Stimulated activated CD8-positive, alpha-beta memory T cell treated with anti-CD3 and anti-CD28 coated beads, Interleukin-12 subunit alpha, Interleukin-12 subunit beta, amount 100 ng/mL, for 24 hours (primary cell): ENCODE results near the gene LARP4B.

Source experiments
- DNase-seq: peaks from one replicate; pipeline ENCODE4 v3.0.0-alpha.2; 2020; ENCODE audit errors: extremely low read depth

The LARP4B gene

GRCh38 chr10:807163-807957 is 124.1 kb downstream of the LARP4B start:
- DNase-seq, result no peak

DNA sequence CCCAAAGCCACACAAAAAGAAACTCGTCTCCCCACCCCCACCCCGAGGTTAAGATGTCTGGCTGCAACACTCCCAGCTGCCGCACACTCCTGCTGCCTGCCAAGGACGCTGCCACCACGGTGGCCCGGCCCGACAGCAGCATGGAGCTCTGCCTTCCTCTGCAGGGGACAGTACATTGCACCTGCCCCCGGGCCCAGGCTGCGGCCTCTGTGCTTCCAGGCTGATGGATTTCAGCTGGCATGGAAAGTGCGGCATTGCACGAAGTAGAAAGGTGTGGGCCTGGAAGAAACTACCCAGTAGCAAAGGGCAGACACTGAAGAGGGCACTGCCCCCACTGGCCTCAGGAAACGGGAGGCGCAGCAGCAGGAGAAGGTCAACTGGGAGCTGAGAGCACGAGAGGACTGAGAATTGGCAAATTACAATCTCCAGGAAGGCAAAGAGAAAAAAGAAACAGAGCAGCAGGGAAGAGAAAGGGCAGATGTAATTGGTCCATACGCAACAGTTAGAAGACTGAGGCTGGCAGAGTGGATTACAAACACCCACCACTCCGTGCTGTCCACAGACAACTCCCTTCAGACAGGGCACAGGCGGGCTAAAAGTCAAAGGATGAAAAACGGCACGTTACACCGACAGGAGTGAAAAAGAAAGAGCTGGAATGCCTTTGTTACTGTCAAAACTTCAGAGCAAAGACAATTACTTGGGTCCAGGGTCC is 124.9 kb downstream of the LARP4B start:
- DNase-seq, result no peak

- no peak for DNase-seq
These were observed 125.7 kb downstream of the LARP4B start for GRCh38 chr10:805620-806305.

DNA sequence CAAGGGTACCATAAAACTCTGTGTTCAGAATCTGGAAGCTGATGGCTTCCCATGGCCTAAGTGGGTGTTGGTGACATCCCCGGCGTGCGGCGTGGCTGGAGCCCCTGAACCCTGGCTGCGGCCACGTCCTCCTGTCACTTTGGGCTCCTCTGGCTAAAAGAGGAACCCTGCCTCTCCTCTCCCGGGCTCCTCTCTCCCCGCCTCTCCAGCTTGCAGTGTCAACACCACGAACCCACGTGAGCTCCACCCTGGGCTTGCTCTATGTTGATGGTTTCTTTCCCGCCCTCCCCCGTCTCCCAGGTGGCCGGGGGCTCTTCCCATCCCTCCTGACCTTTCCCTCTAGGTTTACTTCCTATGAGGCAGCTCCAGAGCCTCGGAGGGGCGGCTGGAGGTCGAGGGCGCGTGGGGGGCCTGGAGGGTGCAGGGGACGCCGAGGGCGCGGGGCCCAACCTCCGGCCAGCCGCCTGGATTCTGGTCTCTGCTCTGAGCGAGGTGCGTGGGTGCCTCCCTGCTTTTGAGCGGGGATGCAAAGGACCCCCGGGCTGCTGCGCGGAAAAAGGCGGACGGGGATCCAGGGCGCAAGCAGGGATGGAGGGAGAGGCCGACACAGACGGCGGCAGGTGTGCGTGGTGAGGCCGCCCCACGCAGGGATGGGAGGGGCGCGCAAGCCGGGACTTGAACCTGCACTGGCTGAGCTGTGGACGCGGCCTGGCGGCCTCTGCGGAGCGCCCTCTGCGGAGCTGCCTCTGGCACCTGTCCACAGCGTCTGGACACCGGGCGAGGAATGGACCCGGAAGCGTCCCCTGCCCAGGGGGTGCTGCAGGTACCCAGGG is 126.5 kb downstream of the LARP4B start:
- no peak for DNase-seq

DNA sequence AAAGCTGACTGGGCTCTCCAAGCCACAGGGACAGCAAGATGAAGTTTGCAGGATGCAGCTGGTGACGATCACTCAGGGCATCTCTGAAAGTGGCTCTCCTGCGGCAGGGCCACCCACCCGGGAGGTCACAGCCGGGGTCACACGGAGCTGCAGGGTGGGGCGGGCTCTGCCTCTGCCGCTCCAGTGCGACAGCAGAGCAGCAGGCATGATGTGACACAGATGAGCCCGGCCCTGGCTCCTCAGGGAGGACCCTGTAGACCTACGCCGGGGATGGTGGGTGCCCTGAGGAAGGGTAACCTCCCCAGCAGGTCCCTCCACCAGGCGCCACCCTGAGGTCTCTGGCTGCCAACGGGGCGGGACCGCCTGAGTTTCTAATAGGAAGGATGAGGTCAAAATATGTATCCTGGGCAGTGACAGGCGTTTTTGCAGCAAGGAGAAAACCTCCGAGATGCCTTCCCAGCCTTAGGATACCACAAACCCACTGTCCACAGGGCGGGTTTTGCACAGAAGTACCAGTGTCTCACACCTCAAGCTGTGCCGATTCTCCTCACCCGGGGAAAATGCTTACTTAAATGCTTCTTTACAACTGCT is 127.2 kb downstream of the LARP4B start:
- no peak for DNase-seq

- no peak for DNase-seq
These were observed 128.3 kb downstream of the LARP4B start for GRCh38 chr10:803041-803741.

DNA sequence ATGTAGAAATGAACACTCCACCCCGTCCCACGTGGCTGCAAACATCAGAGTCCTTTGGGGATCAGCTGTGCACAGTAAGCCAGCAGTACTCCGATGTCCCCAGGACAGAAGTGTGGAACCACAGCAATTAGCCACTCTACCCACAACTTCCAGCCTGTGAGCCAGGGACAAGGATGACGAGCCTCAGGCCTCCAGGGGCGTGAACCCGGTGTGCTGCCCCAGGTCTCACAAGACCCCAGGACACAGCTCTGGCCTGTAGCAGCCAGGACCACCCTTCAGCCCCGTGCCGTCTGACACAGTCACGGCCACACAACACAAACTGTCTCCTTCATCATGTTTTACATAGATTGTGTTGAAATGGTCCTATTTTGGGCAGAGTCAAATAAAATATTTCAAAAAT is 129.0 kb downstream of the LARP4B start:
- DNase-seq, result no peak

GRCh38 chr10:797179-797578 is 134.3 kb downstream of the LARP4B start:
- DNase-seq, result no peak

- DNase-seq, result no peak
These were observed 135.3 kb downstream of the LARP4B start for GRCh38 chr10:796233-796632.

- no peak for DNase-seq
These were observed 137.0 kb downstream of the LARP4B start for GRCh38 chr10:794382-794956.

- DNase-seq, result no peak
These were observed 138.8 kb downstream of the LARP4B start for GRCh38 chr10:792792-793100.

DNA sequence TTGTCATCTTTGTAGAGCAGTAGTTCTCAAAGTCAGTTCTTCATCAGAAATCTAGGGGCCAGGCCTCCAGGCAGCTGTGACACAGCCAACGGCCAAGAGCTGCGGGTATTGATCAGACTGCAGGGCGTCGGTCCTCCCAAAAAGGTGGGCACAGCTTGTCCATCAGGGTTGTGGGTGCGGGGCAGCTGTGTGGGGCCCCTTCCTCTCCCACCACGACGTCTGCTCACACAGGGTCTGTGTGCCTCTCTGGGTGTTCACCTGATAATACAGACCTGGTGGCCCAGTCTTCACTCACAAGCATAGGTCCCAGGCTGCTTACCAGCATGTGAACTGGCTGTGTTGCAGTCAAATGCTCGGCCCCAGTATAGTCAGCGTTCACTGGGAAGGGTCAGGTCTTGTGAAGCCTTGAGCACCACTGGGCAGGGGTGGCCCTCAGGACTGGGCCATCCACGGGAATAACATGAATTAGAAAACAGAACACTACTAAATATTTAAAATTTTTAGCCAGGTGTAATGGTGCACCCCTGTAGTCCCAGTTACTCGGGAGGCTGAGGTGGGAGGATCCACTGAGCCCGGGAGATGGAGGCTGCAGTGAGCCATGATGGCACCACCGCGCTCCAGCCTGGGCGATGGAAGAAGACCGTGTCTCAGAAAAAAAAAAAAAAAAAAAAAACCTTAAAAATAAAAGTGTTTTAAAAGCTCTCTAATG is 139.3 kb downstream of the LARP4B start:
- DNase-seq, result no peak

- no peak for DNase-seq
These were observed 139.9 kb downstream of the LARP4B start for GRCh38 chr10:791639-792038.

GRCh38 chr10:790821-791551 is 140.5 kb downstream of the LARP4B start:
- no peak for DNase-seq

DNA sequence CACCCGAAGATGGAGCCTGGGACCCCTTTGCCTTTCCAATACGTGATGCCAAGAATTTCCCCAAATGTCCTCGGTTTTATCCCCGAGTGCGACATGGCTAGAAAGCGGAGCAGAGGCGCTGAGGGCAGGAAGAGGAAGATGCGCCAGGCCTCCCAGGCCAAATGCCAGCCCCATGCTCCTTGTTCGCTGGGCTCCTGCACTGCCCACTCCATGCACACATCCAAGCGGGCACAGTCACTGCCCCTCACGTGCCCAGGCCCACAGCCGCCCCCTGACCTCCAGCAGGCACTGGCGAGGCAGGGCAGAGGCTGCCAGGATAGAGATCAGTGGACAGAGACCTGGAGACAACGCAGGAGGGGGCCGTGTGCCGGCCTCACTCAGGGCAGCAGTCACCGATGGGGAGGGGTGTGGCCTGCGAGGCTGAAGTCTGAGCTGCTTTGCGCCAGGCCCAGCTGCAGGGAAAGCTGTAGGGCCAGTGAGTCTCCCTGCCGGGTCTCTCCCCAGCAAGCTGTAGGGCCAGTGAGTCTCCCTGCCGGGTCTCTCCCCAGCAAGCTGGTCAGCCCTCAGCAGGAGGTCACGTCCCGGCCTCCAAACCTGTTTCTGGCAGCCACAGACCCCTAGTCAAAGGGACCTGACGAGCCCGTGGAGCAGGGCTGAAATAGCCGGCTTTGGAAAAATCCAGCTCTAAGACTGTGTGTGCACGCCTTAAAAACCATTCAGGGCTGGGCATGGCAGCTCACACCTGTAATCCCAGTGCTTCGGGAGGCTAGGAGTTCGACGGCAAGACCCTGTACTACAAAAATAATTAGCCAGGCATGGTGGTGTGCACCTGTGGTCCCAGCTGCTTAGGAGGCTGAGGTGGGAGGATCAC is 141.4 kb downstream of the LARP4B start:
- no peak for DNase-seq

DNA sequence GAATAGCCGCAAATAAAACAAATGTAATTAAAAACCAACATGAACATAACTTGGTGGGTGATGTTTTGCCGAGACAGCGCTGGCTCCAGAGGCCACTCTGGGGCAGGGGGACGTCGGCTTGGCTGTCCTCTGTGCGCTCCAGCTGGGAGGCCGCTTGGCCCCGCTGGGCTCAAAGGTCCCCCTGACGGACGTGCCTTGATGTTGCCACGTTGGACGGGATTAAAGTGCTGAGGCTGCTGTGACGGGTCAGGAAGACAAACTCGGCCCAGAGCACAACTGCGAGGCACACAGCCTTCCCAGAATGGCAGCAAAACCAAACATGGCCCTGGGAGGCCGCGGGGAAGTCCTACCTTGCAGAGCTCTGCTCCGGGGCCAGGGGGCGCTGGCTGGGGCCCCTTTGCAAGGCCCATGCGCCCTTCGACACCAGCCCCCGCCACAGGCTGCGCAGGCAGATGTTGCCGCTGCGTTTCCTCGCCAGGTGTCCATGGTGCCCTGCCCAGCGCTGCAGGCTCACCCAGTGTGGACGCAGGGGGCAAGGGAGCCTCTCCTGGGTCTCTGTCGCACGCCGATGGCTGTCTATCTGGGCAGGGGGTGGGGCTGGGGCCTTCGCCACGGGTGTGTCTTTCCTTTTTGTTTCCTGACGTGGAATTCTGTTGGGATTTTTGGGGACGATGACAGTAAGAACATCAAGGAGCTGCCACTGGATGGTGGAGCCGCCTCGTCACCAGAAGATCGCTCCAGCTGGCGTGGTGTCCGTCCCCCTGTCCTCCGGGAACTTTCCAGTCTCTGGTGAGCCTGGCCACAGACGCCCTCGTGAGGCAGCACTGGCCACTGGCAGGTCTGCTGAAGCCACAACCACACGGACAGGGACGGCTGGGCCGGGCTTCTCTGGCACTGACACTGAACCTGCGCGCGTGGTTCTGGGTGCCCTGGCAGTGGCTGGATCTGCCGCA is 142.4 kb downstream of the LARP4B start:
- no peak for DNase-seq
